Hematopoietic multipotent progenitor cell treated with erythropoietin and hydrocortisone succinate and interleukin-3 and kit ligand, for 17 days (in vitro differentiated cells): ENCODE data around the gene ANO6.
"Not testable (repeated sequence)": the region's sequence is repeated elsewhere in the genome, so short reads cannot be mapped to it uniquely, and the experiment has no call there.

Source experiments
- DNase-seq: peaks from one replicate; pipeline ENCODE4 v3.0.0-alpha.2; 2015; ENCODE audit warnings: low spot score

ANO6 gene

GRCh38 chr12:45348311-45348710 is 132.4 kb downstream of the ANO6 start:
- no peak for DNase-seq

- no peak for DNase-seq
Observed at GRCh38 chr12:45348986-45349385, 133.1 kb downstream of the ANO6 start.

GRCh38 chr12:45349916-45350315 is 134.0 kb downstream of the ANO6 start:
- DNase-seq, result no peak

- no peak for DNase-seq
Observed at GRCh38 chr12:45350861-45351260, 135.0 kb downstream of the ANO6 start.

GRCh38 chr12:45351921-45352670 is 136.2 kb downstream of the ANO6 start:
- DNase-seq, result no peak

- DNase-seq, result no peak
Observed at GRCh38 chr12:45353944-45354343, 138.0 kb downstream of the ANO6 start.

- no peak for DNase-seq
Observed at GRCh38 chr12:45354399-45354798, 138.5 kb downstream of the ANO6 start.

GRCh38 chr12:45355730-45356129 is 139.8 kb downstream of the ANO6 start:
- no peak for DNase-seq

GRCh38 chr12:45356822-45357538 is 141.1 kb downstream of the ANO6 start:
- no peak for DNase-seq

GRCh38 chr12:45357539-45358417 is 141.9 kb downstream of the ANO6 start:
- no peak for DNase-seq

- DNase-seq, result no peak
Observed at GRCh38 chr12:45362291-45362690, 146.4 kb downstream of the ANO6 start.

GRCh38 chr12:45363903-45364302 is 148.0 kb downstream of the ANO6 start:
- no peak for DNase-seq

GRCh38 chr12:45368841-45369489 is 153.1 kb downstream of the ANO6 start:
- DNase-seq, result no peak

- no peak for DNase-seq
Observed at GRCh38 chr12:45377815-45378214, 161.9 kb downstream of the ANO6 start.

- DNase-seq, result no peak
Observed at GRCh38 chr12:45379261-45379660, 163.4 kb downstream of the ANO6 start.

- DNase-seq, result no peak
Observed at GRCh38 chr12:45381351-45381750, 165.5 kb downstream of the ANO6 start.

GRCh38 chr12:45388545-45388944 is 172.7 kb downstream of the ANO6 start:
- DNase-seq, result no peak

- no peak for DNase-seq
Observed at GRCh38 chr12:45389426-45389825, 173.5 kb downstream of the ANO6 start.

GRCh38 chr12:45397499-45397898 is 181.6 kb downstream of the ANO6 start:
- DNase-seq, result not testable (repeated sequence)

GRCh38 chr12:45398552-45398951 is 182.7 kb downstream of the ANO6 start:
- no peak for DNase-seq

- no peak for DNase-seq
Observed at GRCh38 chr12:45400991-45401390, 185.1 kb downstream of the ANO6 start.

GRCh38 chr12:45402288-45402687 is 186.4 kb downstream of the ANO6 start:
- DNase-seq, result no peak
